Natural killer cell treated with Interleukin-12 subunit alpha and Interleukin-12 subunit beta and Interleukin-15 and Interleukin-18, amount 100 ng/mL, for 72 hours (primary cell): ENCODE data around the gene VGF. TPM values are rescaled to one million over a fixed set of nuclear protein-coding genes. Genes with fewer than 3 reads are reported as not detected.
"Not testable (repeated sequence)": the region's sequence is repeated elsewhere in the genome, so short reads cannot be mapped to it uniquely, and the experiment has no call there.

Experiments used
- ATAC-seq, 2 donors: fragments of 150-1000 bp; cut with Tn5 transposase in 1 of 2; sonication (Bioruptor Pico), chemical (Tn5 transposase) in 1 of 2; 2 replicates each; pipeline ENCODE4 v1.10.0; 2021
- DNase-seq: peaks from one replicate; pipeline ENCODE4 v3.0.0; 2022; ENCODE audit warnings: low spot score
- H3K27ac Mint-ChIP-seq, 2 donors: 1 replicate in 1 of 2; 2 replicates in 1 of 2; pipeline ENCODE4 v1.8.0; 2022; ENCODE audit warnings: mixed read lengths in 2 of 2, mild to moderate bottlenecking in 1 of 2, moderate library complexity in 1 of 2
- H3K27me3 Mint-ChIP-seq, 2 donors: 1 replicate in 1 of 2; 2 replicates in 1 of 2; pipeline ENCODE4 v1.8.0; 2022; ENCODE audit warnings: mixed read lengths in 2 of 2
- H3K36me3 Mint-ChIP-seq: one replicate; pipeline ENCODE4 v1.8.0; 2022; ENCODE audit warnings: mixed read lengths
- H3K4me1 Mint-ChIP-seq, 2 donors: 1 replicate in 1 of 2; 2 replicates in 1 of 2; pipeline ENCODE4 v1.8.0; 2022; ENCODE audit warnings: low read depth in 2 of 2, mixed read lengths in 2 of 2, mild to moderate bottlenecking in 1 of 2
- H3K4me3 Mint-ChIP-seq: one replicate; pipeline ENCODE4 v1.8.0; 2022; ENCODE audit warnings: mixed read lengths
- H3K9me3 Mint-ChIP-seq: 2 replicates; pipeline ENCODE4 v1.8.0; 2022; ENCODE audit warnings: mixed read lengths
- total RNA-seq, 2 donors: library from RNA; stranded (reverse); gene quantifications; one replicate each; pipeline ENCODE4 v1.2.3, GENCODE V29; 2022

The VGF gene
- total RNA-seq, 2 donors from 2014 or later = 0.31 TPM; not detected in 1

DNA sequence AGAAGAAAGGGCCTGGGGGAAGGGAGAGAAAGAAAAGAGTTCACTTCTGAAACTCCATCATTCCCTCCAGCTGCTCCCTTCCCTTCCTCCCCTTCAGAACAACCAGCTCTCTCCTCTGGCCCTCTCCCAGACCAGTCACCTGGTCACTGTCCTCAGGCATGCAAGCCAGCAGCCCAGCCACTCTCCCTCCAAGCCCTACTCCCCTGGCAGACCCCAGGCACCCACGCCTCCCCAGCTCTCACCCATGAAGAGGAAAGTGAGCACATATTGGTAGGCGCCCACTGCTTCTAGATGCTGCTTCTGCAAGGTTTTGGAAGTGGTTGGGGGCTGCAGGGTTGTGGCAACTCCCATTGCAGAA lies 35.1 kb upstream of the VGF start:
- no peak for ATAC-seq
- Mint-ChIP-seq H3K4me1 (peaks cover 0 to 4% of the 10 kb centered on the region in 2 donors), H3K27me3 (peaks cover 14 to 15% of the 10 kb centered on the region in 2 donors), H3K4me3 (no peak overlapping the region), H3K36me3 (no peaks in the 10 kb centered on the region), H3K9me3 (no peaks in the 10 kb centered on the region), H3K27ac (no peak overlapping the region)
- no peak for DNase-seq

DNA sequence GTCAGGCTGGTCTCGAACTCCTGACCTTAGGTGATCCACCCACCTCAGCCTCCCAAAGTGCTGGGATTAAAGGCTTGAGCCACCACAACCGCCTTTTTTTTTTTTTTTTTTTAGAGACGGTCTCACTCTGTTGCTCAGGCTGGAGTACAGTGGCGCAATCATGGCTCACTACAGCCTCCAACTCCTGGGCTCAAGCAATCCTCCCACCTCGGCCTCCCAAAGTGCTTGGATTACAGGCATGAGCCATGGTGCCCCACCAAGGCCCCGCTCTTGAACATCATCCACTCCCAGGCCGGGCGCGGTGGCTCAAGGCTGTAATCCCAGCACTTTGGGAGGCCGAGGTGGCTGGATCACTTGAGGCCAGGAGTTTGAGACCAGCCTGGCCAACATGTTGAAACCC lies 34.2 kb upstream of the VGF start:
- H3K27ac Mint-ChIP-seq, H3K9me3 Mint-ChIP-seq, H3K4me1 Mint-ChIP-seq, H3K36me3 Mint-ChIP-seq, H3K4me3 Mint-ChIP-seq, ATAC-seq, DNase-seq: not testable (repeated sequence)
- peaks cover 15 to 17% of the 10 kb centered on the region in 2 donors for H3K27me3 Mint-ChIP-seq

DNA sequence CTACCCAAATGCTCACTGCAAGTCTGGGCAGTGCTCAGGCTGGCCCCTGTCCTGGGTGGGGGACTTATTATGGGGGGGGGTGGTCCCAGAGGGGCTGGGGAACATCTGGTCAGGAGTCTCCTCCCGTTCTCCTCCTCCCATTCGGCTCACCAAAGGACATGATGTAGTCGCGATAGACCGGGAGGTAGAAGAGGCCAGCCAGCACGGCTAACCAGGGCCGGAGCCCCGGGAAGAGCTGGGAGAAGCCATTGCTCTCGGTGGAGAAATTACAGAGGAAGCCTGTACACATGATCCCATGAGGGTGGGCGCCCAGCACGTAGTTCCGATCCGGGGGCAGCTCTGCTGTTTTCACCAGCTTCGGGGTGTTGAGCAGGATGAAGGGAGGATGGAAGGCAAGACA lies 33.1 kb upstream of the VGF start:
- Mint-ChIP-seq H3K27me3 (peaks cover 7 to 15% of the 10 kb centered on the region in 2 donors), H3K9me3 (no peaks in the 10 kb centered on the region), H3K27ac (no peak overlapping the region), H3K36me3 (no peaks in the 10 kb centered on the region), H3K4me3 (no peak overlapping the region), H3K4me1 (no peaks in the 10 kb centered on the region)
- ATAC-seq = no peak
- no peak for DNase-seq

DNA sequence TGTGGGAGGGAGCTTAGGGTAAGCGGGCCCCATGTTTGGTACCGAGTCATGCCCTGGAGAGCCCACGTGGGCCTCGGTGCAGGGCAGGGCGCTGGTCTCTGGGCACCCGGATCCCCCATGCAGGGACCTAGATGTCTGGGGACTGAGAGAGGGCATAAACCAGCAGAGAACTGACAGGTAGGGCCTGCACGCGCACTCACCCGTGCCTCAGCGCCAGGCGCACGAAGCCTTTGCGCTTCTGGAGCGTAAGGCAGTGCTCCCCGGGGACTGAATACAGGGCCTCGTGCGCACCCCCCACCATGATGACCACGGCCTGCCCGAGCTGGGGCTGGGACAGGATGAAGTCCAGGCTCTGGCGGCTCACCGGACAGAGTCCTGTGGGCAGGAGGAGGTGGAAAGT lies 32.6 kb upstream of the VGF start:
- no peak for DNase-seq
- ATAC-seq = no peak
- Mint-ChIP-seq H3K27ac (no peak overlapping the region), H3K4me3 (no peak overlapping the region), H3K36me3 (no peaks in the 10 kb centered on the region), H3K9me3 (no peaks in the 10 kb centered on the region), H3K4me1 (no peaks in the 10 kb centered on the region), H3K27me3 (peaks cover 5 to 14% of the 10 kb centered on the region in 2 donors)

DNA sequence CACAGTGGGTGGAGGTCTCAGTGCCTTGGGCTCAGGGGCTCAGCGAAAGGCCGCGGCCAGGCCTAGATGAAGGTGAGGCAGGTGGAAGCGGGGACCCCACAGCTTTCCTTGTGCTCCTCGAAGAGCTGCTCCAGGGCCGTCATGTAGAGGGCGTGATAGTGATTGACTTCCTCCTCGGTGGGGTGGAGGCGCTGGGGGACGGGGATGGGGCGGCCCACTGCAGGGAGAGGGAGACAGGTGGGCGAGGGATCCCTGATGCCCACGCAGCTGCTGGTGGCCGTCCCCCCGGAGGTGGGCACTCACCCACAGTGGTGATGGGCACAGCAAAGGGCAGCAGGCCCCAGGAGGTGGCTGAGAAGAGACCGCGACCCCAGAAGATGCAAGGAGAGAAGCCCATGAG lies 30.5 kb upstream of the VGF start:
- H3K36me3 Mint-ChIP-seq = no peaks in the 10 kb centered on the region
- ATAC-seq = no peak
- peaks cover 0 to 2% of the 10 kb centered on the region in 2 donors for H3K4me1 Mint-ChIP-seq
- H3K4me3 Mint-ChIP-seq = no peak overlapping the region
- DNase-seq = no peak
- H3K27me3 Mint-ChIP-seq = peaks cover 0 to 10% of the 10 kb centered on the region in 2 donors
- no peaks in the 10 kb centered on the region for H3K9me3 Mint-ChIP-seq
- H3K27ac Mint-ChIP-seq = no peak overlapping the region

DNA sequence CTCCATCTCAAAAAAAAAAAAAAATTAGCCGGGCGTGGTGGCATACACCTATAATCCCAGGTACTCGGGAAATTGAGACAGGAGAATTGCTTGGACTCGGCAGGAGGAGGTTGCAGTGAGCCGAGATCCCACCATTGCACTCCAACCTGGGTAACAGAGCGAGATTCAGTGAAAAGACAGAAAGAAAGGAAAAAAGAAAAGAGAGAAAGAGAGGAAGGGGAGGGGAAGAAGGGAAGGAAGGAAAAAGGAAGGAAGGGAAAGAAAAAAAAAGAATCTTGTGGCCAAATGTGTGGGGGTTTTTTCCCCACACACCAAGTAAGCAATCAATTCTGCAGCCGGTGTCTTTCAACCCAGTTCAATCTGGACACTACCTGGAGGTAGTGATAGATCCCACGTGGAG lies 23.7 kb upstream of the VGF start:
- Mint-ChIP-seq H3K4me1 (peaks cover 0 to 2% of the 10 kb centered on the region in 2 donors), H3K36me3 (no peaks in the 10 kb centered on the region), H3K27ac (no peak overlapping the region), H3K27me3 (peaks cover 9 to 11% of the 10 kb centered on the region in 2 donors), H3K4me3 (no peak overlapping the region), H3K9me3 (no peaks in the 10 kb centered on the region)
- DNase-seq = no peak
- ATAC-seq = no peak

DNA sequence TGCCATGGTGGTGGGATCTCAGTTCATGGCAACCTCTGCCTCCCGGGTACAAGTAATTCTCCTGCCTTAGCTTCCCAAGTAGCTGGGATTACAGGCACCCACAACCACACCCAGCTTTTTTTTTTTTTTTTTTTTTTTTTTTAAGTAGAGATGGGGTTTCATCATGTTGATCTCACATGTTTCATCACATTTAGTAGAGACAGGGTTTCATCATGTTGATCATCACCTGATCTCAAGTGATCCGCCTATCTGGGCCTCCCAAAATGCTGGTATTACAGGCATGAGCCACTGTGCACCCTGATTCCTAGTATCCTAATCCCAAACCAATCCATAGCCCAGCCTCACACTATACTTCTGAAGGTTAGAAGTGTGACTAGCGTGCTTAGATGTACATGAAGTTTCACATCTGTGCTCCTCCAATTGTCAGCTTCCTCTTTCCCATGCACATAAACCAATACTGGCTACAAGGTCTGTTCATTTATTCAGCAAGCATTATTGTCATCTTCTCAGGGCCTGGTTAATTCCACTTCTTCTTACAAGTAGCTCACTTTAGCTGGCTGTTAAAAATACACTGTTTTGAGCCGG lies 21.6 kb upstream of the VGF start:
- Mint-ChIP-seq H3K4me1 (peaks cover 0 to 7% of the 10 kb centered on the region in 2 donors), H3K27ac (no peak overlapping the region), H3K36me3 (no peaks in the 10 kb centered on the region), H3K9me3 (no peaks in the 10 kb centered on the region), H3K27me3 (peaks cover 16 to 20% of the 10 kb centered on the region in 2 donors), H3K4me3 (no peak overlapping the region)
- ATAC-seq (no peak), DNase-seq (no peak)

DNA sequence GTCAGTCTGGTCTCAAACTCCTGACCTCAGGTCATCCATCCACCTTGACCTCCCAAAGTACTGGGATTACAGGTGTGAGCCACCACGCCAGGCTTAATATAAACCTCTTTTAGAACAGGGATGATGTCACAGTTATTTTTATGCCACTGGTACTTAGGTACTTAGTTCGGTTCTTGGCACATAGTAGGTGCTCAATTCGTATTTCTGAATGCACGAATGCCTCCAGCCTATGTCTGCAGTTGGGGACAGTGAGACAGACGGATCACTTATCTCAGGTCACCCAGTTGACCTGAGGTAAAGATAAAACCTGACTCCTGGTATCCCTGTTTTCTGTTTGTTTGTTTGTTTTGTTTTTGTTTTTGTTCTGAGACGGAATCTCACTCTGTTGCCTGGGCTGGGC lies 20.8 kb upstream of the VGF start:
- peaks cover 18 to 22% of the 10 kb centered on the region in 2 donors for H3K27me3 Mint-ChIP-seq

DNA sequence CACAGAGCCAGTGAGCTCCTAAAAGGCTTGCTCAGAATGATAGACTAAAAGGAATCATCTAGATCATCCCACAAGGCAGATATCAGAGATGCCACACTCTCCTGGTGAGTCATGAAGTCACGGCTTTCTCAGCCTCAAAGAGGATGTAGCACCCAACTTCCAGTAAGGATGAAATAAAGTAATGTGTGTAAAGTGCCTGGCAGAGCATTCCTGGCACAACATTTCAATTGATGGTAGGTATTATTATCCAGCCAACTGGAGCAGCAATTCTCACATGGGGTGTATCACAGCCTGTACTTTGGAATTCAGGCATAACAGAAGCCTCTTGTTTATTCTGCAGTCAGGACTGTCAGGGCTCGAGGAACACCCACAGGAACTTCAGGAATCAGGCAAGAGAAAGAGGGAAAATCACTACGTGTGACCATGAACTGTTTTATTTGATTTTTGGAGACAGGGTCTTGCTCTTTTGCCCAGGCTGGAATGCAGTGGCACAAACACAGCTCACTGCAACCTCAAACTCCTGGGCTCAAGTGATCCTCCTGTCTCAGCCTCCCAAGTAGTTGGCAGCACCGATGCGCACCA lies 20.0 kb upstream of the VGF start:
- Mint-ChIP-seq H3K9me3 (no peaks in the 10 kb centered on the region), H3K36me3 (no peaks in the 10 kb centered on the region), H3K4me3 (no peak overlapping the region), H3K4me1 (peaks cover 0 to 7% of the 10 kb centered on the region in 2 donors), H3K27ac (no peak overlapping the region), H3K27me3 (peaks cover 22 to 23% of the 10 kb centered on the region in 2 donors)
- ATAC-seq (no peak), DNase-seq (no peak)

More for the DNA sequence above, 20.8 kb upstream of the VGF start:
- Mint-ChIP-seq H3K4me3 (no peak overlapping the region), H3K36me3 (no peaks in the 10 kb centered on the region), H3K9me3 (no peaks in the 10 kb centered on the region), H3K27ac (no peak overlapping the region), H3K4me1 (peaks cover 0 to 7% of the 10 kb centered on the region in 2 donors)
- ATAC-seq = no peak
- DNase-seq = no peak

DNA sequence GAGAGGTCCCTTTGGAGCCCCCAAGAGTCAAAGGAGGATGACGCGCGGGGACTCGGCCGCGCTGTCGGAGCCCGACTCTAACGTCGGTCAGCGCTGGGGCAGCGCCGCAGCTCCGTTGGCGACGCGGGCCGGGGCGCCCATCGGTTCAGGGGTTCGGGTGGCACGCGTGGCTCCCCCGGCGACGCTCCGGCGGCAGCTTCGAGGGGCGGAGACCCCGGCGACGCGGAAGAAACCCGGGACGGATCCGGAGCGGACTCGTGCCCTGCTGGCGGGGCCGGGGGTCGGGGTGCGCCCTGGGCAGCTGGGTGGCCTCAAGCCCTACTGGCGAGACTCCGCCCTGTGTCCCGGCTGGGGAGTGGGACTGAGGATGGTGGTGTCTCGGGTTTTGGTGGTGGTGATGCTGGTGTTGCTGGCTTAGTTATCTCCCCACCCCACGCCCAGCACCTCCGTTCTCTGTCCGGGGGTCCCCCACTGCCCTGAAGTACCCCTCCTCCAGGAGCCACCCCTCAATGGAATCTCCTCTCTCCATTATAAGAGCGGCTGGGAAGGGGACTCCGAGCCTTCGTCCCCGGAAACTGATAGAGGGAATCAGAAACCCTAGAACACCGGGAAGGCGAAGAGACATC lies 14.9 kb upstream of the VGF start, which contains the start of gene NAT16:
Gene NAT16, minus strand, starts transcription at position 164 of the 626 bp plus-strand sequence. CDS start 5,486 bp downstream, outside the sequence.
- Mint-ChIP-seq H3K4me3 (no peak within 1 kb of the TSS), H3K27ac (no peak within 1 kb of the TSS), H3K4me1 (peaks cover 0 to 7% of the 10 kb centered on the region in 2 donors), H3K27me3 (peaks cover 45 to 47% of the 10 kb centered on the region in 2 donors), H3K9me3 (no peaks in the 10 kb centered on the region), H3K36me3 (no peaks in the 10 kb centered on the region)
- no peak for DNase-seq
- no peak for ATAC-seq

DNA sequence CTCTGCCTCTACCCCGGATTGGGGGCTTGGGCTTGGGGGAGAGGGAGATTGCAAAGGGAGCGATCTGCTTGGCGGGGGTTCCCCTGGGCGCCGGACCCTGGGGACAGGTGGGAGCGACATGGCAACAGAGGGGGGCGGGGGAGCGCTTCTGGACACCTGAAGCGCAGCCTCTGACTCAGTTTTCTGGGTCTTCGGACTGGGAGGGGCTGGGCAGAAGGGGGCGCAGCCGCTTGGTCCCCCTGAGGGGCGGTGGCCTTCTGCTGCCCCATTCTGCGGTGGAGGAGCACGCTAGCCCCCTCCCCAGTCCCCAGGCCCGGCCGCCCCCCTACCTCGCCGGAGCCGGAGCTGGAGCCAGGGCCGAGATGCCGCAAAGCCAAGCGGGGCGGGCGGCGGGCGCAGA lies 14.3 kb upstream of the VGF start:
- no peak overlapping the region for H3K27ac Mint-ChIP-seq
- DNase-seq (no peak), ATAC-seq (no peak)
- H3K4me3 Mint-ChIP-seq = no peak overlapping the region
- peaks cover 45 to 47% of the 10 kb centered on the region in 2 donors for H3K27me3 Mint-ChIP-seq
- no peaks in the 10 kb centered on the region for H3K36me3 Mint-ChIP-seq
- peaks cover 0 to 7% of the 10 kb centered on the region in 2 donors for H3K4me1 Mint-ChIP-seq
- H3K9me3 Mint-ChIP-seq = no peaks in the 10 kb centered on the region

DNA sequence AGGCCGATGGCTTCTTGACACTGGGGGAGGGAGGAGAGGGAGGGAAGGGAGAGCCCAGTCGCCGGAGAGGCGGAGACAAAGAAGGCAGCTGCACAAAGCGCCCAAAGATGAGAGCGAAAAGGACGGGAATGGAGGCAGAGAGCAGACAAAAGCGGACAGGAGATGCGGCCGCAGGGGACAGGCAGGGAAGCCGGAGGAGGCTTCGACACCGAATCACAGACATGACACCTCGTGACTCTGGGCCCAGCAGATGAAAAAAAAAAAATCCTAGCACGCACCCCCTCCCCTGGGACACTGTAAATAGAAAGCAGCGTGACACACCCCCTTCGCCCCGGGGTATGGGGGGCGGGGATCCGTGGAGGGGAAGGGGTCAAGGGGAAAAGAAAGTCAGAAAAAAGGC lies 13.7 kb upstream of the VGF start:
- peaks cover 3 to 12% of the 10 kb centered on the region in 2 donors for H3K4me1 Mint-ChIP-seq
- H3K27me3 Mint-ChIP-seq = peaks cover 48 to 49% of the 10 kb centered on the region in 2 donors
- H3K36me3 Mint-ChIP-seq = no peaks in the 10 kb centered on the region
- H3K9me3 Mint-ChIP-seq = no peaks in the 10 kb centered on the region
- no peak for DNase-seq
- no peak for ATAC-seq
- no peak overlapping the region for H3K27ac Mint-ChIP-seq
- H3K4me3 Mint-ChIP-seq = no peak overlapping the region

DNA sequence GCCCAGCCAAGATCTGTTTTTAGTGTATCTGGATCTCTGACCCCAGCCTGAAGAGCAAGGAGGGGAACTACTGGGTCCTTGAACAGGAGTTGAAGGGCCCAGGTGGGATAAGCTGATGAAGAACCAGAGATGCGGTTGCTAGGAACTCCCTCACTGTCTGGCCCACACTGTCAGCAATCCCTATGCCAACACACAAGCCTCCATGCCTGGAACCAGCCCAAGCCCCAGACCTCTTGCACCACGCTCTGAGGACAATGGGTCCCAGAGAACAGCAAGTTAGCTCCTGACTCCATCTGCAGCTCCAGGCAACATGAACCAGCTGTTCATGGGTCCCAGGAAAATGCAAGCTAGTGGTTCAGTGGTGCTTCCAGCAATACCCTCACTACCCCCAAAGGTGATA lies 12.3 kb upstream of the VGF start:
- Mint-ChIP-seq H3K9me3 (no peaks in the 10 kb centered on the region), H3K4me1 (peaks cover 8 to 15% of the 10 kb centered on the region in 2 donors), H3K36me3 (no peaks in the 10 kb centered on the region), H3K4me3 (no peak overlapping the region), H3K27ac (no peak overlapping the region), H3K27me3 (peaks cover 53 to 58% of the 10 kb centered on the region in 2 donors)
- ATAC-seq (no peak), DNase-seq (no peak)

DNA sequence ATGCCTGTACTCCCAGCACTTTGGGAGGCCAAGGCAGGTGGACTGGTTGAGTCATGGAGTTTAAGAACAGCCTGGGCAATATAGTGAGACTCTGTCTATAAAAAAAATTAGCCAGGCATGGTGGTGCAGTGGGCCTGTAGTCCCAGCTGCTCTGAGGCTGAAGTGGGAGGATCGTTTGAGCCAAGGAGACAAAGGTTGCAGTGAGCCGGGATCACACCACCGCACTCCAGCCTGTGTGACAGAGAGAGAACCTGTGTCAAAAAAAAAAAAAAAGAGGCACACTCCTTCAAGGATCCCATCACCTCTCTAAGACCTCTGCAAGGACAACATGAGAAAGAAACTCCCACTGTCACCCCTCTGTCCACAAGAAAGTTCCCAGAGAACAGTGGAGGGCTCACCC lies 10.3 kb upstream of the VGF start:
- no peak overlapping the region for H3K27ac Mint-ChIP-seq
- H3K36me3 Mint-ChIP-seq = no peaks in the 10 kb centered on the region
- no peak for ATAC-seq
- no peak for DNase-seq
- peaks cover 20 to 21% of the 10 kb centered on the region in 2 donors for H3K4me1 Mint-ChIP-seq
- no peaks in the 10 kb centered on the region for H3K9me3 Mint-ChIP-seq
- no peak overlapping the region for H3K4me3 Mint-ChIP-seq
- peaks cover 55 to 65% of the 10 kb centered on the region in 2 donors for H3K27me3 Mint-ChIP-seq
